Nephron progenitor cell (in vitro differentiated cells): ENCODE results near the gene SELENOI.
"Not testable (repeated sequence)": the region's sequence is repeated elsewhere in the genome, so short reads cannot be mapped to it uniquely, and the experiment has no call there.

Experiments
- DNase-seq: peaks from one replicate; pipeline ENCODE4 v3.0.0; 2021
- H3K27ac Mint-ChIP-seq: 2 replicates; pipeline ENCODE4 v1.8.0; 2021; ENCODE audit warnings: mild to moderate bottlenecking, moderate library complexity, mixed read lengths
- H3K27me3 Mint-ChIP-seq: 2 replicates; pipeline ENCODE4 v1.8.0; 2021; ENCODE audit warnings: mild to moderate bottlenecking, low read depth, mixed read lengths; ENCODE audit not compliant: poor library complexity
- H3K36me3 Mint-ChIP-seq: 2 replicates; pipeline ENCODE4 v1.8.0; 2021; ENCODE audit warnings: low read depth, mixed read lengths
- H3K4me1 Mint-ChIP-seq: 2 replicates; pipeline ENCODE4 v1.8.0; 2021; ENCODE audit warnings: mixed read lengths
- H3K4me3 Mint-ChIP-seq: 2 replicates; pipeline ENCODE4 v1.8.0; 2021; ENCODE audit warnings: mild to moderate bottlenecking, moderate library complexity, mixed read lengths
- H3K9me3 Mint-ChIP-seq: 2 replicates; pipeline ENCODE4 v1.8.0; 2021; ENCODE audit warnings: mild to moderate bottlenecking, moderate library complexity, mixed read lengths
- TF ChIP-seq, protein P1 (sequence below): fragments of 200-600 bp; sonication (generic); IDR thresholded peaks from 2 replicates; pipeline ENCODE4 v1.5.0; 2021; ENCODE audit warnings: antibody characterized with exemption

Gene SELENOI

DNA sequence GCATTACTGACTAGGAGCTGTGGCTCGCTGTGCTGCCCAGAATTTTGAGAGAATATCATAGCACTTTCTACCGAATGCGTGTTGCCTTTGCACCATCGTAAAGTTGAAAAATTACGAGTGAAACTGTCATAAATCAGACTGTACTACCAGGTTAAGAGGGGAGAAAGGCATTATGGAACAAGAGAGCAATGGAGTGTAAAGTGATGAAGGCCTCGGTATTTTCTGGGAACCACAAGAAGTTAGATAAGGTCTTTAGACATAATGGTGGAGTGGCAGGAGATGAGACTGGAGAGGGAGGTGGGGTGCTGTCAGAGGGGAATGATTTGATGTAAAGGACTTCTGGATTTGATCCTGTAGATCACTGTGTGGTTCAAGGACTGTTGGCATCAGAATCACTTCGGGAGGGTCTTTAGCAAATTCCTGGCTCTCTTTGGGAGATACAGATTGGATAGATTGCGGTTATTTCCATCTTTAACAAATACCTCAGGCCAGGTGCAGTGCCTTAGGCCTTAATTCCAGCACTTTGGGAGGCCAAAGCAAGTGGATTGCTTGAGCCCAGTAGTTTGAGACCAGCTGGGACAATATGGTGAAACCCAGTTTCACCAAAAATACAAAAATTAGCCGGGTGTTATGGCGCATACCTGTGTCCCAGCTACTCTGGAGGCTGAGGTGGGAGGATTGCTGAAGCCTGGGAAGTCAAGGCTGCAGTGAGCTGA is 5.6 kb downstream of the SELENOI start:
- Mint-ChIP-seq H3K27ac (peak overlapping the region; percentile 51), H3K4me1 (peaks cover 41% of the 10 kb centered on the region), H3K4me3 (no peak overlapping the region), H3K27me3 (no peaks in the 10 kb centered on the region), H3K36me3 (peaks cover 48% of the 10 kb centered on the region), H3K9me3 (peaks cover 6% of the 10 kb centered on the region)
- TF ChIP-seq, protein P1, sequence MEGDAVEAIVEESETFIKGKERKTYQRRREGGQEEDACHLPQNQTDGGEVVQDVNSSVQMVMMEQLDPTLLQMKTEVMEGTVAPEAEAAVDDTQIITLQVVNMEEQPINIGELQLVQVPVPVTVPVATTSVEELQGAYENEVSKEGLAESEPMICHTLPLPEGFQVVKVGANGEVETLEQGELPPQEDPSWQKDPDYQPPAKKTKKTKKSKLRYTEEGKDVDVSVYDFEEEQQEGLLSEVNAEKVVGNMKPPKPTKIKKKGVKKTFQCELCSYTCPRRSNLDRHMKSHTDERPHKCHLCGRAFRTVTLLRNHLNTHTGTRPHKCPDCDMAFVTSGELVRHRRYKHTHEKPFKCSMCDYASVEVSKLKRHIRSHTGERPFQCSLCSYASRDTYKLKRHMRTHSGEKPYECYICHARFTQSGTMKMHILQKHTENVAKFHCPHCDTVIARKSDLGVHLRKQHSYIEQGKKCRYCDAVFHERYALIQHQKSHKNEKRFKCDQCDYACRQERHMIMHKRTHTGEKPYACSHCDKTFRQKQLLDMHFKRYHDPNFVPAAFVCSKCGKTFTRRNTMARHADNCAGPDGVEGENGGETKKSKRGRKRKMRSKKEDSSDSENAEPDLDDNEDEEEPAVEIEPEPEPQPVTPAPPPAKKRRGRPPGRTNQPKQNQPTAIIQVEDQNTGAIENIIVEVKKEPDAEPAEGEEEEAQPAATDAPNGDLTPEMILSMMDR: no peak
- no peak for DNase-seq

DNA sequence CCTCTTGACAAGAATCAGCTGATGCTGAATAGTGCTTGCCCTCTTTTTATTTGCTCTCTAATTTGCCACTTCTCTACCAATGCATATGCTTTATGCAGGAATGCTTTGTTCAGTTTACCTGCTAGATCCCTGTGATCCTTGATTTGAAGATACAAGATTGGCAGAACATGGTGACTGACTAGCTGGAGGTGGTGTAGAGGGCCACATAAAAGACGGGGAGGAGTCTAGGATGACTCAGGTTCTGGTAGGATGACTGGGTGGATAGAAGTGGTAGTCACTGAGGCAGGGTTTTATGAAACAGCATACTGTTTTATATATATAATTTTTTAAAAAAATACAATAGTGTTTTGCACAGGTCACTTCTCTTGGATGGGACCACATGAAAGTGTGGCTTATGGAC is 6.9 kb downstream of the SELENOI start:
- no peak for DNase-seq
- TF ChIP-seq, protein P1: no peak
- H3K27ac Mint-ChIP-seq: no peak overlapping the region
- H3K4me1 Mint-ChIP-seq: peaks cover 41% of the 10 kb centered on the region
- peaks cover 48% of the 10 kb centered on the region for H3K36me3 Mint-ChIP-seq
- H3K9me3 Mint-ChIP-seq: peaks cover 6% of the 10 kb centered on the region
- no peaks in the 10 kb centered on the region for H3K27me3 Mint-ChIP-seq
- no peak overlapping the region for H3K4me3 Mint-ChIP-seq

DNA sequence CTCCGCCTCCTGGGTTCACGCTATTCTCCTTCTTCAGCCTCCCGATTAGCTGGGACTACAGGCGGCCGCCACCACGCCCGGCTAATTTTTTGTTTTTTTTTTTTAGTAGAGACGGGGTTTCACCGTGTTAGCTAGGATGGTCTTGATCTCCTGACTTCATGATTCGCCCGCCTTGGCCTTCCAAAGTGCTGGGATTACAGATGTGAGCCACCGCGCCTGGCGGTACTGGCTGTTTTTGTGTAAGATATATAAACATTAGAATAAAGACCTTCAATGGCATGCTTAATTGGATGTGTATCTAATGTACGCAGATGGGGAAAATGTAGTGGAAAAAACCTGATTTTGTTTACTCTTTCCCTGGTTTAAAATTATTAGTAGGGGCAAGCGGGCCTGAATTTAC is 8.5 kb downstream of the SELENOI start:
- Mint-ChIP-seq H3K27ac (peak overlapping the region; percentile 16), H3K4me1 (peaks cover 49% of the 10 kb centered on the region), H3K36me3 (peaks cover 48% of the 10 kb centered on the region)
- H3K4me3 Mint-ChIP-seq, H3K9me3 Mint-ChIP-seq, H3K27me3 Mint-ChIP-seq, DNase-seq: not testable (repeated sequence)

- TF ChIP-seq, protein P1: no peak
- peak overlapping the region; percentile 51 for H3K27ac Mint-ChIP-seq
- peak overlapping the region; percentile 51 for H3K4me3 Mint-ChIP-seq
- DNase-seq: no peak
- peaks cover 48% of the 10 kb centered on the region for H3K36me3 Mint-ChIP-seq
- H3K9me3 Mint-ChIP-seq: peaks cover 6% of the 10 kb centered on the region
- peaks cover 57% of the 10 kb centered on the region for H3K4me1 Mint-ChIP-seq
- H3K27me3 Mint-ChIP-seq: no peaks in the 10 kb centered on the region
Measured at GRCh38 chr2:26355038-26355995, 9.4 kb downstream of the SELENOI start.

- TF ChIP-seq, protein P1: no peak
- Mint-ChIP-seq H3K27me3 (no peaks in the 10 kb centered on the region), H3K4me3 (no peak overlapping the region), H3K36me3 (peaks cover 47% of the 10 kb centered on the region), H3K9me3 (peaks cover 6% of the 10 kb centered on the region), H3K4me1 (peaks cover 61% of the 10 kb centered on the region), H3K27ac (no peak overlapping the region)
- DNase-seq: no peak
Measured at GRCh38 chr2:26356111-26356510, 10.2 kb downstream of the SELENOI start.

GRCh38 chr2:26356771-26357170 is 10.8 kb downstream of the SELENOI start:
- TF ChIP-seq, protein P1: no peak
- H3K9me3 Mint-ChIP-seq: peaks cover 6% of the 10 kb centered on the region

More at GRCh38 chr2:26356771-26357170, 10.8 kb downstream of the SELENOI start:
- Mint-ChIP-seq H3K4me1 (peaks cover 56% of the 10 kb centered on the region), H3K27ac (peak overlapping the region; percentile 99), H3K4me3 (no peak overlapping the region), H3K27me3 (no peaks in the 10 kb centered on the region), H3K36me3 (peaks cover 47% of the 10 kb centered on the region)
- DNase-seq: no peak
